ENCODE data around the gene ZKSCAN1. TPM values are rescaled to one million over a fixed set of nuclear protein-coding genes. Genes with fewer than 3 reads are reported as not detected.
"Not testable (repeated sequence)": the region's sequence is repeated elsewhere in the genome, so short reads cannot be mapped to it uniquely, and the experiment has no call there.

The ZKSCAN1 gene
- total RNA-seq, 4 donors from 2014 or later, result 31.6 to 35.5 (median 31.7) TPM

- Histone ChIP-seq H3K4me3 (no peak overlapping the region), H3K9me3 (no peaks in the 10 kb centered on the region), H3K27ac (no peak overlapping the region), H3K36me3 (no peaks in the 10 kb centered on the region), H3K27me3 (no peaks in the 10 kb centered on the region), H3K4me1 (no peaks in the 10 kb centered on the region)
- 83 to 85% methylated on average over 2 to 3 of the region's 3 CpGs for WGBS, 2 donors (ENCODE audit: low coverage in 1 of 2)
- TF ChIP-seq POLR2A (IDR thresholded peaks at IDR 0.05), result no peak
- TF ChIP-seq POLR2AphosphoS5 (IDR thresholded peaks at IDR 0.05), result no peak
- TF ChIP-seq EP300 (IDR thresholded peaks at IDR 0.05), result no peak
- TF ChIP-seq, protein P1, sequence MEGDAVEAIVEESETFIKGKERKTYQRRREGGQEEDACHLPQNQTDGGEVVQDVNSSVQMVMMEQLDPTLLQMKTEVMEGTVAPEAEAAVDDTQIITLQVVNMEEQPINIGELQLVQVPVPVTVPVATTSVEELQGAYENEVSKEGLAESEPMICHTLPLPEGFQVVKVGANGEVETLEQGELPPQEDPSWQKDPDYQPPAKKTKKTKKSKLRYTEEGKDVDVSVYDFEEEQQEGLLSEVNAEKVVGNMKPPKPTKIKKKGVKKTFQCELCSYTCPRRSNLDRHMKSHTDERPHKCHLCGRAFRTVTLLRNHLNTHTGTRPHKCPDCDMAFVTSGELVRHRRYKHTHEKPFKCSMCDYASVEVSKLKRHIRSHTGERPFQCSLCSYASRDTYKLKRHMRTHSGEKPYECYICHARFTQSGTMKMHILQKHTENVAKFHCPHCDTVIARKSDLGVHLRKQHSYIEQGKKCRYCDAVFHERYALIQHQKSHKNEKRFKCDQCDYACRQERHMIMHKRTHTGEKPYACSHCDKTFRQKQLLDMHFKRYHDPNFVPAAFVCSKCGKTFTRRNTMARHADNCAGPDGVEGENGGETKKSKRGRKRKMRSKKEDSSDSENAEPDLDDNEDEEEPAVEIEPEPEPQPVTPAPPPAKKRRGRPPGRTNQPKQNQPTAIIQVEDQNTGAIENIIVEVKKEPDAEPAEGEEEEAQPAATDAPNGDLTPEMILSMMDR (IDR thresholded peaks at IDR 0.05), result no peak
- ATAC-seq, result no peak
Observed at GRCh38 chr7:100007887-100008286, 7.5 kb upstream of the ZKSCAN1 start.

- no peaks in the 10 kb centered on the region for H3K36me3 ChIP-seq
- WGBS, 2 donors (ENCODE audit: low coverage in 1 of 2), result 47 to 64% methylated on average over 6 to 9 of the region's 10 CpGs
- ATAC-seq, result no peak
Observed at GRCh38 chr7:100008525-100008924, 6.9 kb upstream of the ZKSCAN1 start.

DNA sequence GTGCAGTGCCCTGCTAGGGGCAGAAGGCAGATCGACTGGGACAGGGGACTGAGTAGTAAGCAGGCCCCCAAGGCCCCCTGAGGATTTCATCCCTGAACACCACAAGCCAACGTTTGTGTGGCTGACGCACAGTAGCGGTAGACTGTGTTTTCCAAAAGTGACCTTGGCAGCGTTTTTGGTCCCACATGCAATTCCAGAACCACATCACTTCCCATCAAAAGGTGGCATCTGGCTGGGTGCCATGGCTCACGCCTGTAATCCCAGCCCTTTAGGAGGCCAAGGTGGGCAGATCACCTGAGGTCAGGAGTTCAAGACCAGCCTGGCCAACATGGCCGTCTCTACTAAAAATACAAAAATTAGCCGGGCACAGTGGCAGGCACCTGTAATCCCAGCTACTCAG, 5.4 kb upstream of the ZKSCAN1 start:
- not testable (repeated sequence) for H3K4me3 ChIP-seq, ATAC-seq, H3K27ac ChIP-seq, H3K27me3 ChIP-seq, H3K9me3 ChIP-seq, H3K4me1 ChIP-seq, H3K36me3 ChIP-seq
- WGBS, 2 donors (ENCODE audit: low coverage in 1 of 2), result no CpG with 5 or more reads among the region's 8 CpGs

More at GRCh38 chr7:100008525-100008924, 6.9 kb upstream of the ZKSCAN1 start:
- Histone ChIP-seq H3K4me3 (no peak overlapping the region), H3K9me3 (no peaks in the 10 kb centered on the region), H3K4me1 (no peaks in the 10 kb centered on the region), H3K27me3 (no peaks in the 10 kb centered on the region), H3K27ac (no peak overlapping the region)
- TF ChIP-seq POLR2A (IDR thresholded peaks at IDR 0.05) (no peak), EP300 (IDR thresholded peaks at IDR 0.05) (no peak), POLR2AphosphoS5 (IDR thresholded peaks at IDR 0.05) (no peak)
- TF ChIP-seq, protein P1 (IDR thresholded peaks at IDR 0.05), result no peak

DNA sequence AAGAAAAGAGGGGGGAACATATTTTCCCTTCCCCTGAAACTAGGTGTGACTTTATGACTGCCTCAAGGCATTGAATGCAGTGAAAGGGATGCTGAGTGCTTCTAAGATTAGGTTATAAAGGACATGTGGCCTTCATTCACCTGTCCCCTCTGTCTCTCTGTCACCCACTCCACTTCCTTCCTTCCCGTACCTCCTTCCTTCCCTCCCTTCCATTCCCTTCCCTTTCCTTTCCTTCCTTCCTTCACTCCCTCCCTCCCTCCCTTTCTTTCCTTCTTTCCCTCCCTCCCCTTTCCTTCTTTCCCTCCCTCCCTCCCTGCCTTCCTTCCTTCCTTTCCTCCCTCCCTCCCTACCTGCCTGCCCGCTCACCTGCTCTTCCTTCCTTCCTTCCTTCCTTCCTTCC, 4.5 kb upstream of the ZKSCAN1 start:
- Histone ChIP-seq H3K9me3 (no peaks in the 10 kb centered on the region), H3K36me3 (no peaks in the 10 kb centered on the region), H3K27ac (no peak overlapping the region), H3K27me3 (no peaks in the 10 kb centered on the region), H3K4me3 (no peak overlapping the region), H3K4me1 (peaks cover 0 to 6% (median 4%) of the 10 kb centered on the region in 3 donors)
- WGBS, 2 donors (ENCODE audit: low coverage in 1 of 2), result 43 to 52% methylated on average over 1 of the region's 2 CpGs
- no peak for TF ChIP-seq EP300 (IDR thresholded peaks at IDR 0.05)
- TF ChIP-seq POLR2A (IDR thresholded peaks at IDR 0.05), result no peak
- no peak for TF ChIP-seq POLR2AphosphoS5 (IDR thresholded peaks at IDR 0.05)
- TF ChIP-seq, protein P1 (IDR thresholded peaks at IDR 0.05), result no peak
- no peak for ATAC-seq

DNA sequence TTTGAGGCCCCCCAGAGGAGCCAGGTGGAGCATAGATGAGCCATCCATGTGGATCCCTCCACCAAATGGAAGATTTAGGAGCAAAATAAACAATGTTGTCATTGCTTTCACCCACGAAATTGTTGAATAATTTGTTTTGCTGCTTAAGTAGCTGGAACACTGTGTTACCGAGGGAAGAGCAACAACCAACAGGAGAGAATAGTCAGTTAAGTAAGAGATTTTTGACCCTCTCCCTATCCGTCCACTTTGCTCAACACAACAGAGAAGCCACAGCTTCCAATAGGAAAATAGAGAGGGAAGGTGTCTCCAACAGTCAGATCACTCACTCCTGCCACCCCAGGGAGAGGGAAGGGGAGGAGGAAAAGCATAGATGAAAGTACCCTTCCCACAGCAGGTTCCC, 3.9 kb upstream of the ZKSCAN1 start:
- H3K27me3 ChIP-seq, result no peaks in the 10 kb centered on the region
- TF ChIP-seq, protein P1 (IDR thresholded peaks at IDR 0.05), result no peak
- TF ChIP-seq EP300 (IDR thresholded peaks at IDR 0.05), result no peak
- TF ChIP-seq POLR2AphosphoS5 (IDR thresholded peaks at IDR 0.05), result no peak
- no peak for TF ChIP-seq POLR2A (IDR thresholded peaks at IDR 0.05)
- no peak overlapping the region for H3K27ac ChIP-seq
- no peak for ATAC-seq
- H3K9me3 ChIP-seq, result no peaks in the 10 kb centered on the region
- no peaks in the 10 kb centered on the region for H3K36me3 ChIP-seq
- WGBS, 2 donors (ENCODE audit: low coverage in 1 of 2), result 27 to 41% methylated on average over 2 to 3 of the region's 3 CpGs
- H3K4me1 ChIP-seq, result peaks cover 0 to 10% (median 4%) of the 10 kb centered on the region in 3 donors
- H3K4me3 ChIP-seq, result no peak overlapping the region

GRCh38 chr7:100012385-100013327, 2.7 kb upstream of the ZKSCAN1 start:
- H3K9me3 ChIP-seq, ATAC-seq, H3K27me3 ChIP-seq, H3K27ac ChIP-seq, H3K4me3 ChIP-seq, H3K36me3 ChIP-seq: not testable (repeated sequence)
- 80 to 85% methylated on average over 3 to 8 of the region's 14 CpGs for WGBS, 2 donors (ENCODE audit: low coverage in 1 of 2)
- H3K4me1 ChIP-seq, result peaks cover 0 to 22% (median 10%) of the 10 kb centered on the region in 3 donors

Data from gastroesophageal sphincter (tissue), 4 donors.